GM21360 (cell line): ENCODE measurements around the gene TSEN34.

Experiments
- ATAC-seq: cut with Tn5 transposase; IDR thresholded peaks from one replicate; pipeline ENCODE4 v1.9.1; 2021; ENCODE audit warnings: mild to moderate bottlenecking, moderate library complexity; ENCODE audit not compliant: unreplicated experiment

TSEN34 gene

GRCh38 chr19:54191011-54191810 is at the start of gene TSEN34:
Gene TSEN34 (plus strand): TSS chr19:54191308. CDS start chr19:54191365, 57 bp downstream.
- ATAC-seq = peak; percentile 22

GRCh38 chr19:54141356-54141755 is 49.8 kb upstream of the TSEN34 start:
- ATAC-seq = no peak

GRCh38 chr19:54142166-54142780 is 48.8 kb upstream of the TSEN34 start:
- no peak for ATAC-seq

- no peak for ATAC-seq
Measured at GRCh38 chr19:54145541-54146158, 45.5 kb upstream of the TSEN34 start.

- ATAC-seq = no peak
Measured at GRCh38 chr19:54147676-54148075, 43.4 kb upstream of the TSEN34 start.

GRCh38 chr19:54148158-54148557 is 43.0 kb upstream of the TSEN34 start:
- no peak for ATAC-seq

GRCh38 chr19:54149021-54149812 is 41.9 kb upstream of the TSEN34 start:
- ATAC-seq = no peak

GRCh38 chr19:54151362-54152035 is 39.6 kb upstream of the TSEN34 start:
- no peak for ATAC-seq

GRCh38 chr19:54152267-54152666 is 38.8 kb upstream of the TSEN34 start:
- ATAC-seq = no peak

- ATAC-seq = no peak
Measured at GRCh38 chr19:54152878-54153524, 38.1 kb upstream of the TSEN34 start.

GRCh38 chr19:54153731-54154326 is 37.3 kb upstream of the TSEN34 start:
- ATAC-seq = no peak

- ATAC-seq = no peak
Measured at GRCh38 chr19:54154603-54155345, 36.3 kb upstream of the TSEN34 start.

GRCh38 chr19:54155694-54156093 is 35.4 kb upstream of the TSEN34 start:
- ATAC-seq = no peak

- no peak for ATAC-seq
Measured at GRCh38 chr19:54156490-54156889, 34.6 kb upstream of the TSEN34 start.

- no peak for ATAC-seq
Measured at GRCh38 chr19:54156953-54157352, 34.2 kb upstream of the TSEN34 start.

- ATAC-seq = no peak
Measured at GRCh38 chr19:54158812-54159351, 32.2 kb upstream of the TSEN34 start.

GRCh38 chr19:54159352-54160181 is 31.5 kb upstream of the TSEN34 start, which contains the start of gene LENG1:
Gene LENG1 (minus strand): TSS chr19:54159721. CDS start chr19:54159695, 26 bp downstream.
- peak; percentile 80 for ATAC-seq
